ENCODE data around the gene MKLN1.
A peak's percentile ranks its signal among the peaks of the same experiment; 100 is the strongest.

DNA sequence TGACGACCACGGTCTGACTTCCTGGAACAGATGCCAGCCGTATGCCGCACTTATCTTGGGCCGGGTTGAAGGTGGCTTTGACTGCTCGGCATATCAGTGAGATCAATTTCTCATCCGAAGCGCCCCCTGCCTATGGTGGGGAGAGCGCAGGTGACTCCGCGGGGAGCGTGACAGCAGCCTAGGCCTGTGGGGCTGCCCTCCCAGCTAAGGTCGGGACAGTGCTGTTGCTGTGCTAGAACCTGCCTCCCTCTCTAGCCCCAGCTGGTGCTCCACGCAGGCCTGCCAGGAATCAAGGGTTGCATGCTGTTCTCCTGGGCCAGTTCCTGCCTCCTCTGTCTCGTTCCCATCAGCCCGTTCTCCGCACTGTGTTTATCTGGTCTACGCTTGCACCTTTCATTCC, 178.9 kb downstream of the MKLN1 start:
- TF ChIP-seq ZC3H4 (CRISPR knock-in tag; IDR thresholded peaks at IDR 0.05; ENCODE audit: borderline replicate concordance) = no peak
- TF ChIP-seq BHLHE40 (IDR thresholded peaks at IDR 0.05; ENCODE audit: low read length) = no peak
- TF ChIP-seq, protein P1, sequence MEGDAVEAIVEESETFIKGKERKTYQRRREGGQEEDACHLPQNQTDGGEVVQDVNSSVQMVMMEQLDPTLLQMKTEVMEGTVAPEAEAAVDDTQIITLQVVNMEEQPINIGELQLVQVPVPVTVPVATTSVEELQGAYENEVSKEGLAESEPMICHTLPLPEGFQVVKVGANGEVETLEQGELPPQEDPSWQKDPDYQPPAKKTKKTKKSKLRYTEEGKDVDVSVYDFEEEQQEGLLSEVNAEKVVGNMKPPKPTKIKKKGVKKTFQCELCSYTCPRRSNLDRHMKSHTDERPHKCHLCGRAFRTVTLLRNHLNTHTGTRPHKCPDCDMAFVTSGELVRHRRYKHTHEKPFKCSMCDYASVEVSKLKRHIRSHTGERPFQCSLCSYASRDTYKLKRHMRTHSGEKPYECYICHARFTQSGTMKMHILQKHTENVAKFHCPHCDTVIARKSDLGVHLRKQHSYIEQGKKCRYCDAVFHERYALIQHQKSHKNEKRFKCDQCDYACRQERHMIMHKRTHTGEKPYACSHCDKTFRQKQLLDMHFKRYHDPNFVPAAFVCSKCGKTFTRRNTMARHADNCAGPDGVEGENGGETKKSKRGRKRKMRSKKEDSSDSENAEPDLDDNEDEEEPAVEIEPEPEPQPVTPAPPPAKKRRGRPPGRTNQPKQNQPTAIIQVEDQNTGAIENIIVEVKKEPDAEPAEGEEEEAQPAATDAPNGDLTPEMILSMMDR (CRISPR knock-in tag; IDR thresholded peaks at IDR 0.05) = peak; percentile 19; the same call in 1 of the 2 replicates
- TF ChIP-seq, protein P2, sequence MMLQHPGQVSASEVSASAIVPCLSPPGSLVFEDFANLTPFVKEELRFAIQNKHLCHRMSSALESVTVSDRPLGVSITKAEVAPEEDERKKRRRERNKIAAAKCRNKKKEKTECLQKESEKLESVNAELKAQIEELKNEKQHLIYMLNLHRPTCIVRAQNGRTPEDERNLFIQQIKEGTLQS (CRISPR knock-in tag; IDR thresholded peaks at IDR 0.05) = no peak
- no peak for TF ChIP-seq RAD21 (CRISPR knock-in tag; IDR thresholded peaks at IDR 0.05)
- TF ChIP-seq, protein P3, sequence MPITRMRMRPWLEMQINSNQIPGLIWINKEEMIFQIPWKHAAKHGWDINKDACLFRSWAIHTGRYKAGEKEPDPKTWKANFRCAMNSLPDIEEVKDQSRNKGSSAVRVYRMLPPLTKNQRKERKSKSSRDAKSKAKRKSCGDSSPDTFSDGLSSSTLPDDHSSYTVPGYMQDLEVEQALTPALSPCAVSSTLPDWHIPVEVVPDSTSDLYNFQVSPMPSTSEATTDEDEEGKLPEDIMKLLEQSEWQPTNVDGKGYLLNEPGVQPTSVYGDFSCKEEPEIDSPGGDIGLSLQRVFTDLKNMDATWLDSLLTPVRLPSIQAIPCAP (CRISPR knock-in tag; IDR thresholded peaks at IDR 0.05; ENCODE audit: low read depth) = no peak
- TF ChIP-seq, protein P4, sequence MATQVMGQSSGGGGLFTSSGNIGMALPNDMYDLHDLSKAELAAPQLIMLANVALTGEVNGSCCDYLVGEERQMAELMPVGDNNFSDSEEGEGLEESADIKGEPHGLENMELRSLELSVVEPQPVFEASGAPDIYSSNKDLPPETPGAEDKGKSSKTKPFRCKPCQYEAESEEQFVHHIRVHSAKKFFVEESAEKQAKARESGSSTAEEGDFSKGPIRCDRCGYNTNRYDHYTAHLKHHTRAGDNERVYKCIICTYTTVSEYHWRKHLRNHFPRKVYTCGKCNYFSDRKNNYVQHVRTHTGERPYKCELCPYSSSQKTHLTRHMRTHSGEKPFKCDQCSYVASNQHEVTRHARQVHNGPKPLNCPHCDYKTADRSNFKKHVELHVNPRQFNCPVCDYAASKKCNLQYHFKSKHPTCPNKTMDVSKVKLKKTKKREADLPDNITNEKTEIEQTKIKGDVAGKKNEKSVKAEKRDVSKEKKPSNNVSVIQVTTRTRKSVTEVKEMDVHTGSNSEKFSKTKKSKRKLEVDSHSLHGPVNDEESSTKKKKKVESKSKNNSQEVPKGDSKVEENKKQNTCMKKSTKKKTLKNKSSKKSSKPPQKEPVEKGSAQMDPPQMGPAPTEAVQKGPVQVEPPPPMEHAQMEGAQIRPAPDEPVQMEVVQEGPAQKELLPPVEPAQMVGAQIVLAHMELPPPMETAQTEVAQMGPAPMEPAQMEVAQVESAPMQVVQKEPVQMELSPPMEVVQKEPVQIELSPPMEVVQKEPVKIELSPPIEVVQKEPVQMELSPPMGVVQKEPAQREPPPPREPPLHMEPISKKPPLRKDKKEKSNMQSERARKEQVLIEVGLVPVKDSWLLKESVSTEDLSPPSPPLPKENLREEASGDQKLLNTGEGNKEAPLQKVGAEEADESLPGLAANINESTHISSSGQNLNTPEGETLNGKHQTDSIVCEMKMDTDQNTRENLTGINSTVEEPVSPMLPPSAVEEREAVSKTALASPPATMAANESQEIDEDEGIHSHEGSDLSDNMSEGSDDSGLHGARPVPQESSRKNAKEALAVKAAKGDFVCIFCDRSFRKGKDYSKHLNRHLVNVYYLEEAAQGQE (IDR thresholded peaks at IDR 0.05; ENCODE audit: borderline replicate concordance in 1 of 2, low read depth in 1 of 2, low read length in 2 of 2) = no peak
- TF ChIP-seq, protein P5, sequence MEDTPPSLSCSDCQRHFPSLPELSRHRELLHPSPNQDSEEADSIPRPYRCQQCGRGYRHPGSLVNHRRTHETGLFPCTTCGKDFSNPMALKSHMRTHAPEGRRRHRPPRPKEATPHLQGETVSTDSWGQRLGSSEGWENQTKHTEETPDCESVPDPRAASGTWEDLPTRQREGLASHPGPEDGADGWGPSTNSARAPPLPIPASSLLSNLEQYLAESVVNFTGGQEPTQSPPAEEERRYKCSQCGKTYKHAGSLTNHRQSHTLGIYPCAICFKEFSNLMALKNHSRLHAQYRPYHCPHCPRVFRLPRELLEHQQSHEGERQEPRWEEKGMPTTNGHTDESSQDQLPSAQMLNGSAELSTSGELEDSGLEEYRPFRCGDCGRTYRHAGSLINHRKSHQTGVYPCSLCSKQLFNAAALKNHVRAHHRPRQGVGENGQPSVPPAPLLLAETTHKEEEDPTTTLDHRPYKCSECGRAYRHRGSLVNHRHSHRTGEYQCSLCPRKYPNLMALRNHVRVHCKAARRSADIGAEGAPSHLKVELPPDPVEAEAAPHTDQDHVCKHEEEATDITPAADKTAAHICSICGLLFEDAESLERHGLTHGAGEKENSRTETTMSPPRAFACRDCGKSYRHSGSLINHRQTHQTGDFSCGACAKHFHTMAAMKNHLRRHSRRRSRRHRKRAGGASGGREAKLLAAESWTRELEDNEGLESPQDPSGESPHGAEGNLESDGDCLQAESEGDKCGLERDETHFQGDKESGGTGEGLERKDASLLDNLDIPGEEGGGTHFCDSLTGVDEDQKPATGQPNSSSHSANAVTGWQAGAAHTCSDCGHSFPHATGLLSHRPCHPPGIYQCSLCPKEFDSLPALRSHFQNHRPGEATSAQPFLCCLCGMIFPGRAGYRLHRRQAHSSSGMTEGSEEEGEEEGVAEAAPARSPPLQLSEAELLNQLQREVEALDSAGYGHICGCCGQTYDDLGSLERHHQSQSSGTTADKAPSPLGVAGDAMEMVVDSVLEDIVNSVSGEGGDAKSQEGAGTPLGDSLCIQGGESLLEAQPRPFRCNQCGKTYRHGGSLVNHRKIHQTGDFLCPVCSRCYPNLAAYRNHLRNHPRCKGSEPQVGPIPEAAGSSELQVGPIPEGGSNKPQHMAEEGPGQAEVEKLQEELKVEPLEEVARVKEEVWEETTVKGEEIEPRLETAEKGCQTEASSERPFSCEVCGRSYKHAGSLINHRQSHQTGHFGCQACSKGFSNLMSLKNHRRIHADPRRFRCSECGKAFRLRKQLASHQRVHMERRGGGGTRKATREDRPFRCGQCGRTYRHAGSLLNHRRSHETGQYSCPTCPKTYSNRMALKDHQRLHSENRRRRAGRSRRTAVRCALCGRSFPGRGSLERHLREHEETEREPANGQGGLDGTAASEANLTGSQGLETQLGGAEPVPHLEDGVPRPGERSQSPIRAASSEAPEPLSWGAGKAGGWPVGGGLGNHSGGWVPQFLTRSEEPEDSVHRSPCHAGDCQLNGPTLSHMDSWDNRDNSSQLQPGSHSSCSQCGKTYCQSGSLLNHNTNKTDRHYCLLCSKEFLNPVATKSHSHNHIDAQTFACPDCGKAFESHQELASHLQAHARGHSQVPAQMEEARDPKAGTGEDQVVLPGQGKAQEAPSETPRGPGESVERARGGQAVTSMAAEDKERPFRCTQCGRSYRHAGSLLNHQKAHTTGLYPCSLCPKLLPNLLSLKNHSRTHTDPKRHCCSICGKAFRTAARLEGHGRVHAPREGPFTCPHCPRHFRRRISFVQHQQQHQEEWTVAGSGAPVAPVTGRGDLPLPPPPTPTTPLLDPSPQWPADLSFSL (CRISPR knock-in tag; IDR thresholded peaks at IDR 0.05) = no peak
- no peak for TF ChIP-seq PHF8 (CRISPR knock-in tag; IDR thresholded peaks at IDR 0.05)

All from HepG2 (cell line).